Stimulated activated CD8-positive, alpha-beta memory T cell treated with anti-CD3 and anti-CD28 coated beads, Interleukin-7, amount 100 ng/mL, for 48 hours (primary cell): ENCODE measurements around the gene HMGXB3.
"Not testable (repeated sequence)": the region's sequence is repeated elsewhere in the genome, so short reads cannot be mapped to it uniquely, and the experiment has no call there.

Source experiments
- DNase-seq, 2 donors: peaks; one replicate each; pipeline ENCODE4 v3.0.0-alpha.2; 2020; ENCODE audit warnings: low read depth in 1 of 2; ENCODE audit errors: extremely low read depth in 1 of 2

HMGXB3 gene

DNA sequence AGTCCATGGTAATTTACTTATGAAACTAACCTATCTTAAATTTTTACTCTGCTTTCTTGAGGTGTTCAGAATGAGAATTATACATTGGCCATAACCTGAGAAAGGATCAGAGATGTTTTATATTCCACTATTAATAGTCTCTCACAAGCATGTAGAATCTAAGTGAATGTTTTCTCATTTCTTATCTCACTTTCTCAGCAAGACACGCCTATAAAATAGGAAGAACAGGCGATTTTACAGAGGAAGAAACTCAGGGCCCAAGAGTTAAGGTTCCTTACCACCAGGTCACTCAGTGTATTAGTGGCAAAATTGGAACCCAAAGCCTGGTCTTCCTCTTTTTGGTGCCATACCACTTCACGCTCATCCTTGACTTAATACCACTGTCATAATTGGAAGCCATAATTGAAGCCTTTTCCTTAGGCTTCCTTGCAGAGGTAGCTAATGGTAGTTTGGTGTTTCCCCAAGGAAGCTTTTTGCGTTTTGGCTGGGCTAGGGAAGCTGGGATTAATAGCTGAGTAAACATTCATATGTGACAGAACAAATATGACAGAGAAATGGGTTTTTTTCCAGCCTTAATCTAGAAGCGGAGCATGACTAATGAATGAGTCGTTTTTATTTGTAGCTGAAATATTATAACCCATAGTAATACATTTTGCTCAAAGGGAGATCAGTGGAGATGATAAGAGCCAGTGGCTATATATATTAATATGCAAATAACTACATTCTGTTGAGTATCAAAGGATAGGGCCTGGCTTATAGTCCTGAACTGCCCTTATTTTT is 16.9 kb downstream of the HMGXB3 start:
- DNase-seq = no peak

DNA sequence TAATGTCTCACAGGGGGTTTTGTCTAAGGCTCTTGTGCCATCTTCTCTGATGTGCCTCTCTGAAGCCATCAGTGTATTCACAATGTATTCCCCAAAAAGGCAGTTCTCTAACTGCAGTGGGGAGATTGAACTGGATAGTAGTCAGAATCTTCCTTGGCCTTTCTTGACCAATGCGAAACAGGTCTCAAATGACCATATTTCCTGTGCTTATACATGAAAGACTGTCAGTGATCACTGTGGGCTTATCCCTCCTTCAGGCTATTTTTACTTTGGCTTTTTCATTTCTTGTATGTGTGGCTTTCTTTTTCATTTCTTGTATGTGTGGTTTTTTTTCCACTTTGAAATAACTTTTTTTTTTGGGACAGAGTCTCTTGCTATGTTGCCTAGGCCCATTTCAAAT is 19.7 kb downstream of the HMGXB3 start:
- DNase-seq = no peak

DNA sequence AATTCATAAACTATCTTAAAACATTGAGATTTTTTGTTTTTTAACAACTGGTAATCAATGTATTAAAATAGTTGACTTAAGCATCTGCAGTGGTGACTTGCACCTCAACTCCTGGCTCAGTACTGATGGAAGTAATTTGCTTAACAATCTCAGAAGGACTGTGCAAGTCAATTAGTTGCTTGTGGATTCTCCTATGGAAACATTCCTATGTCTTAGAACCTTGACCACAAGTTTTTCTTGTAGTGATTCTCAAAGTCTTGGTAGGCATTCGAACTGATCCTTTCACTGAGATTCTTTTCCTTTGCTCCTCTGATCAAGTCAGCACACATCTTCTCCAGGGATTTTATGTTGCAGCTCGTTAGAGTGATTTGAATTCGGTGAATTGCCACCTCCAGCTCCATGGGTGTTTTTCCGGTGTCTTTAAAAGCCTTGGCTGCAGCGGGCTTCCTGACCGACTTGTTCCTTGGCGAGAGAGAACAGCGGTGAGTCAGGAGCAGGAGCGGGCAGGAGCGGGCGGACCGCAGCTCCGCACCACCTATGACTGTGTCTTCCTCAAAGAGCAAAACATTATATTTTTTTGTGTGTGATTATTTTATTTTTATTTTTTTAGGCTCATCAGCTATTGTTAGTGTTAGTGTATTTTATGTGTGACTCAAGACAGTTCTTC is 21.1 kb downstream of the HMGXB3 start:
- no peak for DNase-seq

DNA sequence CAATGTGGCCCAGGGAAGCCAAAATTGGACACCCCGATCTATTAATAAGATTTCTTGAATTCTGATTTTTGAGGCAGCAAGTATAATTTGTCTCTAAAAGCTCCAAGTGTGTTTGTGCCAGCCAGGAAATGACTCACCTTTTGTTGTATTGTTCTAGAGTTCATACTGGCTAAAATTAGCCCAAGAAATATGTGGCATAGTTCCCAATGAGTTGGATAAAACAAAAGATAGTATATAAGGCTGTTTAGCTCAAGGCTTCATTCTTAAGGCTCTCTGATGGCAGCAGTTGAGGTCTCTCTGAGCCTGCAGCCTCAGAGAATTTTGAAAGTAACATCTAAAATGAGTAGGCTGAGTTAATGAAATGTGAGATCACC is 21.6 kb downstream of the HMGXB3 start:
- DNase-seq = no peak

- no peak for DNase-seq
Observed at GRCh38 chr5:150022681-150023080, 22.1 kb downstream of the HMGXB3 start.

DNA sequence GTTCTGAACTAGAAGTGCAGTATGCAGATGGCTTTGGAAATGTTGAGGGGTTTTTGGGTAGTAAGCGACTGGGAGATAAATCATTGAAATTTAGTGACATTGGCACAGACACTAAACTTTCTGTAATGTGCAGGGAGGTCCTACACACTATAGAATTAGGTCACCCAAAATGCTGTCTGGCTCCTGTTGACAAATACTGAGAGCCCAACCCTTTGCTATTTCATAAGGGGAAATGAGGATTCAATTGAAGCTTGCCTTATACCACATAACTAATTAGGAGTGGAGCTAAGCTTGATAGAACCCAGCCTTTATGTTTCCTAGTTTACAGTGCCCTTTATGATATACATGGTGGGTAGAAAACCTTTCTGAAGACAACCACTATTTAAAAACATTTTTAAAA is 22.6 kb downstream of the HMGXB3 start:
- DNase-seq = no peak

GRCh38 chr5:150024346-150024984 is 23.9 kb downstream of the HMGXB3 start:
- no peak for DNase-seq

- no peak for DNase-seq
Observed at GRCh38 chr5:150026682-150027172, 26.2 kb downstream of the HMGXB3 start.

DNA sequence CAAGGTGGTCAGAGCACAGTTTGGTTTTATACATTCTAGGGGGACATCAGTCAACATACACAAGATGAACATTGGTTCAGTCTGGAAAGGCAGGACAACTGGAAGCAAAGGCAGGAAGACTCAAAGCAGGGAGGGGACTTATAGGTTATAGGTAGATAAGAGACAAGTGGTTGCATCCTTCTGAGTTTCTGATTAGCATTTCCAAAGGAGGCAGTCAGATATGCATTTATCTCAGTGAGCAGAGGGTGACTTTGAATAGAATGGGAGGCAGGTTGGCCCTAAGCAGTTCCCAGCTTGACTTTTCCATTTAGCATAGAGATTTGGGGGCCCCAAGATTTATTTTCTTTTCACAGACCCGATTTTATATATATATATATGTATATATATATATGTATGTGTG is 27.5 kb downstream of the HMGXB3 start:
- not testable (repeated sequence) for DNase-seq

DNA sequence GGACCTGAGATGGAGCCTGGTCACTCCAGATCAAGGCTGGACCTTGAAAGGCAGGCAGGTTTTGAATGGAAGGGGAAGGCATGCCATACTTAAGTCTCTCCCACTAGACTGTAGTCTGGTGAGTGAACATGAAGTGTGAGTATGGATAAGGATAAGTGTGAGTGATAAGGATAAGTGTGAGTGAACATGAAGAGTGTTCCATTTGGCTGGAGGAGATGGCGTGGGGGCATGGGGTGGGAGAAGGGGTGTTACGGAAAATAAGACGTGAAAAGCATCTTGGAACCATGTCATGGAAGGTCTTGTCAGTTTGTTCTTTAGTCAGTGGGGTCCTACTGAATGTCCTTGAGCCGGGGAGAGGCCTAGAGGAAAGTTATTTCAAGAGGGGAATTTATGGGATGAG is 32.8 kb downstream of the HMGXB3 start:
- no peak for DNase-seq

GRCh38 chr5:150034662-150035061 is 34.1 kb downstream of the HMGXB3 start:
- DNase-seq = no peak

GRCh38 chr5:150035139-150035895 is 34.8 kb downstream of the HMGXB3 start:
- DNase-seq = no peak

DNA sequence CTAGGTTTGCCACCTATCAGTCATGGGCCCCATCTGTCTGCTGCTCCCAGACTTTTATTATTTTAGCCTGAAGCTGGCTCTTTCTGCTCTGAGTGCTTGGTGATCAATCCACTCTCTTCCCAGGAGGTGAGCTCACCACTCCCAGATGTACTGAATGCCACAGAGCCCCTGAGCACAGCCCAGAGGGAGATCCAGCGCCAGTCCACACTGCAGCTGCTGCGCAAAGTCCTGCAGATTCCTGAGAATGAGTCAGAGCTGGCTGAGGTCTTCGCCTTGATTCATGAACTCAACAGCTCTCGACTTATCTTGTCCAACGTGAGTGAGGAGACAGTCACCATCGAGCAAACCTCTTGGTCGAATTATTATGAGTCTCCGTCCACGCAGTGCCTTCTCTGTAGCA is 36.0 kb downstream of the HMGXB3 start:
- DNase-seq = no peak

- no peak for DNase-seq
Observed at GRCh38 chr5:150038547-150038946, 38.0 kb downstream of the HMGXB3 start.

DNA sequence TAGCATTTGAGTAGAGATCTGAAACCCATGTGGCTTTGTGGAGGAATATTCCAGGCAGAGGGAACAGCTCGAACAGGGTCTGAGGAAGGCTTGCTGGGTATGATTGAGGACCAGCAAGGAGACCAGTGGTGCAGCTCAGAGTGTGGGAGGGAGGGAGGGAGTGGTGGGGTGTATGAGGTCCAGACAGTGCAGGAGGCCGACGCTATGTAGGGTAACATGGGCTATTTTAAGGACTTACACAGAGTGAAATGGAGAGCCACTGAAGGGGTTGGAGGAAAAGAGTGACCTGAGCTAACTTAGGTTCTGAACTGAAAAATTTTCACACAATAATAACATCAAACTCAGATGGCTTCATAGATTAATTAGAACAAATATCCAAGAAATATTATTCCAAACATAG is 41.9 kb downstream of the HMGXB3 start:
- DNase-seq = no peak

DNA sequence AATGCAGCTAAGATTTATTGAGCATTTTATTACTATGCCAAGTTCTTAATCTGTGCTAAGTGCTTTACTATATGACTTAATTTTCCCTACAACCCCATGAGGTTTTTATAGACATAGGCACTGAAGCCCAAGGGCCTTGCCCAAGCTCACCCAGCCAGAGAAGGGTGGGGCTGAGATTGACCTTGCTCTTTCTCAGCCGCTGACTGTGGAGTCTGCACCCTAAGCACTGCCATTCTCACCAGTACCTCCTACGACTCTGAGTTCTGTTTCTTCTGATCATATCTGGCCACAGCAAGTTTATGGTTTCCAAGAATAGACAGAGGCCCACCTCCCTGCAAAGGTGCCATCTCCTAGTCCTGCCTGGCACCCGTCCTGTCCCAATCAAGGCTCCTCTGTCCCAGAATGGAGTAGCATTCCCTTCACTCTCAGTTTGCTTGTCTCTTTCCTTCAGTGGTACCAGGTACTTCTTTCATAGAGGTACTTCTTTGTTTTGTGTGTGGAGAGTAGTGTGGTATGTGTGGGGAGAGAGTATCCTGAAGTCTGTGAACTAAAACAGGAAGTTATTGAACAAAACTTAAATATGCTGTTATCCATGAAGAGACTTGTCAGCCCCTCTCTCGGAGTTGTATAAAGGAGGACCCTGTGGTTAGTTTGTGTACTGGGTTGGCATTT is 43.3 kb downstream of the HMGXB3 start:
- DNase-seq = no peak

DNA sequence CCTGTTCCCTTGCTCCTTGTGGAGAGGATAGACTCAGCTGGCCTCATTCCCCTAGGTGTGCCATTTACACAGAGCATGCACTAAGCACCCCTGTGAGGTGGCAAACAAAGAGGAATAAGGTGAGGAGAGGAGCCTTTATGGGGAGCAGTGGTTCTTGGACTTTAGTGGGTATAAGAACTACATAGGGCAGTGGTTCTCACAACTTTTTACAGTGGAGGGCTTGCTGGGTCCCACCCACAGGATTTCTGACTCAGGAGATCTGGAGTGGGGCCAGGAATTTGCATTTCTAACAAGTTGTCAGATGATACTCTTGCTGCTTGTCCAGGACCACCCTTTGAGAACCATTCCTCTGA is 43.8 kb downstream of the HMGXB3 start:
- no peak for DNase-seq

- DNase-seq = no peak
Observed at GRCh38 chr5:150044712-150045111, 44.2 kb downstream of the HMGXB3 start.

DNA sequence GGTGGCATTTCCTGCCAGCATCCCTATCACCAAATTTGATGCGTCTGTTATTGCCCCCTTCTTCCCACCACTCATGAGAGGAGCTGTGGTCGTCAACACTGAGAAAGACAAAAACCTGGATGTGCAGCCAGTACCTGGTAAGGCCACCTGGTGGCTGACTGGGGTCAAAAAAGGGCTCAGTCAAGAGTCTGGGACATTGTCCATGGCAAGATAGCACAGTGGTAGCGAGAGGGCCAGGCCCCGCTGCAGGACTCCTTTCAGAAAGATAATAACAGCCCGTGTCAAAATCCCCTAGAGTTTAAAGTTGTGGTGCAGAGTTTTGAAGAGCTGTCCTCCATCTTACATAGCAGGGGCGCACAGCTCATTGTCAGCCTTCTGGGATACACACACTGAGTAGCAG is 45.0 kb downstream of the HMGXB3 start:
- DNase-seq = no peak

DNA sequence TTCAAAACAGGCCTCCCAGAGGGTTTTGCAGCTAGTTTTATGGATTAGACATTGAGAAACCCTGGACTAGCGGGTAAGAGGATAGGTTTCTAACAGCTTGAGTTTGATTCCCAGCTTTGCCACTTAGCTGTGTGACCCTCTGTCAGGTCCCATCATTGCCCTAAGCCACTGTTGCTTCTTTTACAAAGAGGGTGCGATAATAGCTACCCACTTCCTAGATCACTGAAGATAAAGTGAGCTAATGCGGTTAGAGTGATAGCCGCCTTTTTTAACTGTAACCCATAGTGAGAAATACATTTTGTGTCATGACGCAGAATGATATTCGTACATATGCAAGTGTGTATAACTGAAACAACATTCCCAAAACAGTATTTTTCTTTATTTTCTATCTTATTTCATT is 45.5 kb downstream of the HMGXB3 start:
- DNase-seq = no peak
